GM10266 (cell line): ENCODE data around the gene NFILZ.

Experiments used
- DNase-seq: peaks from one replicate; pipeline ENCODE4 v3.0.0; 2012; ENCODE audit errors: extremely low spot score
- CTCF ChIP-seq: IDR thresholded peaks from 2 replicates; pipeline ENCODE4 v1.5.1; 2012; ENCODE audit warnings: mild to moderate bottlenecking, low read depth; ENCODE audit not compliant: control insufficient read depth, insufficient read depth; ENCODE audit errors: missing control alignments

The NFILZ gene

GRCh38 chr19:8657869-8658268 lies 27.4 kb downstream of the NFILZ start:
- no peak for TF ChIP-seq CTCF
- DNase-seq: no peak

- no peak for TF ChIP-seq CTCF
- no peak for DNase-seq
These were observed 29.5 kb downstream of the NFILZ start for GRCh38 chr19:8659905-8660304.

DNA sequence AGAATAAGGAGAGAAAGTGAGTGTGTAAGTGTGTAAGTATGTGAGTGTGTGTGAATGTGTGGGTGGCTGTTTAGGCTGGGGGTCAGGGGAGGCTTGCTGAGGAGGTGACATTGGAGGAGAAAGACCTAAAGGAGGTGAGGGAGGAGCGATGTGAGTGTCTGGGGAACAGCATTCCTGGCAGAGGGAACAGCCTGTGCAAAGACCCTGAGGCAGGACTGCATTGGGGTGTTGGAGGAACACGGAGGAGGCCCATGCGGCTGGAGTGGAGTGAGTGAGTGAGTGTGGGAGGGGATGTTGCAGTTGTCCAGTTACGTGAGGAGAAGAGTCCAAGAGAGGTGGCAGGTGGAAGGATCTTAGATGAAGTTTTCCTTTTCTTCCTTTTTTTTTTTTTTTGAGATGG lies 31.8 kb downstream of the NFILZ start:
- no peak for DNase-seq
- TF ChIP-seq CTCF: no peak

GRCh38 chr19:8663920-8664670 lies 33.7 kb downstream of the NFILZ start:
- no peak for DNase-seq
- no peak for TF ChIP-seq CTCF

- TF ChIP-seq CTCF: no peak
- no peak for DNase-seq
These were observed 34.2 kb downstream of the NFILZ start for GRCh38 chr19:8664671-8665057.

- no peak for DNase-seq
- TF ChIP-seq CTCF: no peak
These were observed 35.2 kb downstream of the NFILZ start for GRCh38 chr19:8665468-8666213.

- DNase-seq: no peak
- no peak for TF ChIP-seq CTCF
These were observed 36.5 kb downstream of the NFILZ start for GRCh38 chr19:8666814-8667405.
